Measurements from ENCODE around the gene GATA2. TPM values are rescaled to one million over a fixed set of nuclear protein-coding genes. Genes with fewer than 3 reads are reported as not detected.

The GATA2 gene
- total and polyA plus RNA-seq, 2 of the 13 experiments (the other 11 are each of a cell fraction or from before 2014, with no cell fraction given) = 3.5 to 6.2 TPM

DNA sequence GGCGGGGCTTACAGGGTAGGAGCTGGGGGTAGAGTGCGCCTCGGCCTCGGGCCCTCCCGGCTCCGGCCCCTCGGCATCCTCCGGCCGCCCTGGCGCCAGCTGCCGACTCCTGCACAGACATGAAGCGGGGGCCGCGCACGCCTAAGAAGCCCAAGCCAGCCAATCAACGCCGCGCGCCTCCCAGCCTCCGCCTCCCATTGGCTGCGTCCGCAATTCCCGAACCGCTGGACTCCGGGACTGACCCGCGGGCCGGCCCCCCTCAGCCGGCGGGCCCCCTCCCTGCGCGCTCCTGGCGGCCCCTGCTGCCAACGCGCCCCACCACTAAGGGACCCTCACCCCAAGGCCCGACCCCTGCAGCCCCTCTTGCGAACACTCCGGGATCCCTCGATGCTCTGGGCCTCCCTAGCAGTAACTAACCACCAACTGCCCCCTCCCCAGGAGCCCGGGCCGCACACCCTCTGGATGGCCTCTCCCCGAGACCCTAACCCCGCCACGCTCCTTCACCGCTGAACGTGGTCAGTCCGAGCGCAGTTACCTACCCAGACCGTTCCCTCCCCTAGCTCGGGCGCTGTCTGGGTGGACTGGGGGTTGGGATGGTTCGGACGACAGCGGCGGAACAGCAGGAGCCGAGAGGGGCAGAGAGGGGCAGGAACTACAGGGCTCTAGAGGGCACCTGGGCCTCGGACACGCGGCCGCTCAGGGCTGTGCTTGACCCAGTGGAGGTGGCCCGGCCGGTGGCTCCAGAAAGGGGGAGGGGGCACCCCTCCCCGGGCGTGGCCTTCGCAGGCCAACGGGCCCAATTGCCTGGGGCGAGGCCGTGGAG, 5.0 kb downstream of the GATA2 start (continued):
- TF ChIP-seq HNRNPK (IDR thresholded peaks at IDR 0.05; ENCODE audit: low read depth, low read length, poor library complexity, severe bottlenecking) (peak; percentile 75), IRF9 (CRISPR knock-in tag; IDR thresholded peaks at IDR 0.05; ENCODE audit: borderline replicate concordance) (peak; percentile 33; the same call in 1 of the 2 replicates), ZNF850 (CRISPR knock-in tag; conservative IDR thresholded peaks at IDR 0.05) (no peak), ZBTB42 (CRISPR knock-in tag; IDR thresholded peaks at IDR 0.05) (peak; percentile 91), SAP130 (CRISPR knock-in tag; IDR thresholded peaks at IDR 0.05; ENCODE audit: low read depth) (peak; percentile 67), JARID2 (CRISPR knock-in tag; IDR thresholded peaks at IDR 0.05; ENCODE audit: insufficient replicate concordance) (no peak), ZKSCAN1 (IDR thresholded peaks at IDR 0.05; ENCODE audit: low read length) (no peak), PCBP1 (IDR thresholded peaks at IDR 0.05; ENCODE audit: borderline replicate concordance, low read depth, low read length) (no peak), KLF15 (CRISPR knock-in tag; IDR thresholded peaks at IDR 0.05; ENCODE audit: borderline replicate concordance) (no peak), UBTF (CRISPR knock-in tag; IDR thresholded peaks at IDR 0.05) (peak; percentile 89), MIER2 (CRISPR knock-in tag; IDR thresholded peaks at IDR 0.05) (no peak), HOXA9 (CRISPR knock-in tag; IDR thresholded peaks at IDR 0.05; ENCODE audit: borderline replicate concordance) (peak; percentile 54; the same call in 1 of the 2 replicates), MLLT10 (CRISPR knock-in tag; IDR thresholded peaks at IDR 0.05) (no peak), ZNF816 (CRISPR knock-in tag; IDR thresholded peaks at IDR 0.05; ENCODE audit: borderline replicate concordance) (no peak), SRSF9 (IDR thresholded peaks at IDR 0.05; ENCODE audit: borderline replicate concordance, insufficient read depth, low read depth, low read length, poor library complexity, severe bottlenecking) (no peak), KLF6 (CRISPR knock-in tag; IDR thresholded peaks at IDR 0.05) (no peak; the same call in 1 of the 2 replicates), NR1H2 (CRISPR knock-in tag; IDR thresholded peaks at IDR 0.05; ENCODE audit: borderline replicate concordance, low read depth) (no peak), ZNF660 (CRISPR knock-in tag; IDR thresholded peaks at IDR 0.05; ENCODE audit: borderline replicate concordance, low read depth) (no peak), ZNF614 (CRISPR knock-in tag; IDR thresholded peaks at IDR 0.05; ENCODE audit: borderline replicate concordance) (no peak), RXRA (CRISPR knock-in tag; IDR thresholded peaks at IDR 0.05) (peak; percentile 70), POLR2A (IDR thresholded peaks at IDR 0.05; ENCODE audit: insufficient read depth in 1 of 2, low read depth in 2 of 2, low read length in 2 of 2) (peak in 1 of 2 experiments; percentile 80; a peak in 2 of 4 replicates), CEBPG (CRISPR knock-in tag; IDR thresholded peaks at IDR 0.05) (no peak), ZNF619 (CRISPR knock-in tag; IDR thresholded peaks at IDR 0.05) (no peak; the same call in 1 of the 2 replicates), ZFP90 (CRISPR knock-in tag; IDR thresholded peaks at IDR 0.05; ENCODE audit: borderline replicate concordance) (0 out of 2 replicates have a peak, but pooled peaks have one; percentile 19), ZFYVE20 (CRISPR knock-in tag; IDR thresholded peaks at IDR 0.05; ENCODE audit: borderline replicate concordance, low read depth) (no peak), TCF7L2 (IDR thresholded peaks at IDR 0.05; ENCODE audit: low read depth, low read length) (no peak)
- TF ChIP-seq, protein P1, sequence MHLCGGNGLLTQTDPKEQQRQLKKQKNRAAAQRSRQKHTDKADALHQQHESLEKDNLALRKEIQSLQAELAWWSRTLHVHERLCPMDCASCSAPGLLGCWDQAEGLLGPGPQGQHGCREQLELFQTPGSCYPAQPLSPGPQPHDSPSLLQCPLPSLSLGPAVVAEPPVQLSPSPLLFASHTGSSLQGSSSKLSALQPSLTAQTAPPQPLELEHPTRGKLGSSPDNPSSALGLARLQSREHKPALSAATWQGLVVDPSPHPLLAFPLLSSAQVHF (CRISPR knock-in tag; IDR thresholded peaks at IDR 0.05) = no peak; the same call in 1 of the 2 replicates
